ENCODE results near the gene HSF2BP. TPM values are rescaled to one million over a fixed set of nuclear protein-coding genes. Genes with fewer than 3 reads are reported as not detected.

Gene HSF2BP
- total RNA-seq, 6 donors from 2014 or later: 0.40 to 0.91 (median 0.45) TPM; not detected in 2

Small RNAs within 50 kb of the gene (small RNA-seq; reads per million reads assigned to genes)
- gene MIR6070: 0 reads per million in 4 donors

Other genes with a start within 250 kb of the HSF2BP start
- gene SIK1, start 232.4 kb downstream of the HSF2BP start, total RNA-seq: 10 to 100 TPM in 5 of 6 donors, 1 to 10 TPM in 1; 7.8 to 77.3 (median 43.7) TPM
- 10 to 100 TPM; 11.5 to 22.8 (median 19.7) TPM for gene RRP1B, start 72 bp upstream of the HSF2BP start, total RNA-seq
- 100 to 1,000 TPM; 105 to 301 (median 207) TPM for gene PDXK, start 59.6 kb upstream of the HSF2BP start, total RNA-seq
- 100 to 1,000 TPM in 2 of 6 donors, 10 to 100 TPM in 4; 19.9 to 122 (median 51.3) TPM for gene CSTB, start 116.8 kb upstream of the HSF2BP start, total RNA-seq
- 10 to 100 TPM; 12.0 to 25.1 (median 20.9) TPM for gene RRP1, start 130.1 kb upstream of the HSF2BP start, total RNA-seq
- gene AGPAT3, start 205.7 kb upstream of the HSF2BP start, total RNA-seq: 100 to 1,000 TPM in 1 of 6 donors, 10 to 100 TPM in 5; 55.0 to 102 (median 70.0) TPM

Measured in upper lobe of left lung (tissue), 6 donors.